T-helper 1 cell treated with Interleukin-12 subunit alpha and Interleukin-12 subunit beta and Interleukin-4 antibody, amounts not matched to agents 30 μg/mL and 1 μg/mL, for 36 hours (primary cell): ENCODE results near the gene PSMB5.

Experiments
- H3K27ac Mint-ChIP-seq: one replicate; pipeline ENCODE4 v1.8.0; 2021; ENCODE audit warnings: mild to moderate bottlenecking, mixed read lengths
- H3K27me3 Mint-ChIP-seq: one replicate; pipeline ENCODE4 v1.8.0; 2021; ENCODE audit warnings: low read depth, mixed read lengths
- H3K36me3 Mint-ChIP-seq: one replicate; pipeline ENCODE4 v1.8.0; 2021; ENCODE audit warnings: low read depth, mixed read lengths
- H3K4me1 Mint-ChIP-seq: one replicate; pipeline ENCODE4 v1.8.0; 2021; ENCODE audit warnings: low read depth, mixed read lengths
- H3K4me3 Mint-ChIP-seq: one replicate; pipeline ENCODE4 v1.8.0; 2021; ENCODE audit warnings: mild to moderate bottlenecking, moderate library complexity, mixed read lengths
- H3K9me3 Mint-ChIP-seq: one replicate; pipeline ENCODE4 v1.8.0; 2021; ENCODE audit warnings: mixed read lengths

The PSMB5 gene

DNA sequence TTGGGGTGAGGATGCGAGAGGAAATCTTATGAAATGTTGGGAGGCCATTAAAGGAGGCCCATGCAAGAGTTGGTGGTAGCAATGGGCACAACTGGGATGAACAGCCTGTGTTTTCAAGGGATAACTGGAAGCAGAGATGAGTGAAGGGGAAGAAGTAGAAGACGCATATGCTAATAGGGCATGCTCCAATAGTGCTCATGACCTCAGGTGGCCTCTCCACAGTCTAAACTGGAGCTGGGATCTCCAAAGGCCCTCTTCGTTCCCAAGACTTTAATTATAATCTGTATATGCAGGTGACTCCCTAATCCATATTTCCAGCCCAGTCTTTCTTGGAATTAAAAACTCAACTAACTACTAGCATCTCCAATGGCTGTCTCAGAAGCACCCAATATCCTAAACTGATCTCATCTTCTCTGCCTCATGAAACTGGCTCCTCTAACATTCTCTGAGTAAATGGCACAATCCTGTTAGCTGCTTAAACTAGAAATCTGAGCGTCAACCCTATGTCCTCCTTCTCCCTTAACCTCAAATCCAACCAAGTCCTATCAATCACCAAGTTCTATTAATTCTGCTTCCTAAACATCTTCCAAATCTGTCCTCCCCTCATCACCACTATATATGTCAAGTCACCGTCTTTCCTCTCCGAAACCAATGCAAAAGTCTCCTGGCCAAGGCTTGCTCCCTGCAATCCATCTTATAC is 49.6 kb downstream of the PSMB5 start:
- Mint-ChIP-seq H3K27ac (no peak overlapping the region), H3K36me3 (no peaks in the 10 kb centered on the region), H3K9me3 (no peaks in the 10 kb centered on the region), H3K27me3 (peaks cover 9% of the 10 kb centered on the region), H3K4me3 (no peak overlapping the region), H3K4me1 (peaks cover under 1% of the 10 kb centered on the region)

- H3K4me1 Mint-ChIP-seq, result peaks cover 5% of the 10 kb centered on the region
- H3K36me3 Mint-ChIP-seq, result no peaks in the 10 kb centered on the region
- no peaks in the 10 kb centered on the region for H3K9me3 Mint-ChIP-seq
- no peak within 1 kb of the TSS for H3K27ac Mint-ChIP-seq
- peaks cover 21% of the 10 kb centered on the region for H3K27me3 Mint-ChIP-seq
- H3K4me3 Mint-ChIP-seq, result no peak within 1 kb of the TSS
Observed at GRCh38 chr14:22982477-22983245, 52.0 kb downstream of the PSMB5 start, which contains the start of gene AJUBA. AJUBA (minus strand) TSS chr14:22982551; CDS start chr14:22982266, 285 bp downstream.

DNA sequence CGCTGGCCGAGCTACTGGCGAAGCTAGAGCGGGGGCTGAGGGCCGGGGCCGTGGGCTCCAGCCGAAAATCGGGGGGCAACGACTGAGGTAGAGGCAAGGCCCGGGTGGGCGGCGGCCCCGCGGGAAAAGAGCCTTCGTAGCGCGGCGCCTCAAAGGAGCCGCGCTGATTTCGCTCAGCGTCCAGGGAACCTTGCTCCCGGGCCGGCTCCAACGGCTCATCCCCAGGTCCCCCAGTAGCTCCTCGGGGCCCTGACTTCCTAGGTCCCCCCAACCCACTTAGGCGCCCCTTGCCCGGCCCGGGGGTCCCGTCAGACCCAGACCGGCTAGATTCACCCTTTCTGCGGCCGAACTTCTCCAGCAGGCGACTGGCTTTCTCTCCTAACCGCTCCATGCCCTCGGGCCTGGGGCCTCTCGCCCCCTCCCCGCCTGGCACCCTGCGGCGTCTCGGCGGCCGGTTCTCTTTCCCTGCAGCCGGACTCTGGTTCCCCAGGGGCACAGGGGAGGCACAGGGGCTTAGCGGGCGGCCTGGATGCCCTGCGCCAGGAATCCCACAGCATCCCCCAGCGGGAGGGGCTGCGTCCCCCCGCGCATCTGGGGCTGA is 52.7 kb downstream of the PSMB5 start:
- Mint-ChIP-seq H3K36me3 (no peaks in the 10 kb centered on the region), H3K4me3 (no peak overlapping the region), H3K4me1 (peaks cover 5% of the 10 kb centered on the region), H3K27ac (no peak overlapping the region), H3K9me3 (no peaks in the 10 kb centered on the region), H3K27me3 (peaks cover 27% of the 10 kb centered on the region)

DNA sequence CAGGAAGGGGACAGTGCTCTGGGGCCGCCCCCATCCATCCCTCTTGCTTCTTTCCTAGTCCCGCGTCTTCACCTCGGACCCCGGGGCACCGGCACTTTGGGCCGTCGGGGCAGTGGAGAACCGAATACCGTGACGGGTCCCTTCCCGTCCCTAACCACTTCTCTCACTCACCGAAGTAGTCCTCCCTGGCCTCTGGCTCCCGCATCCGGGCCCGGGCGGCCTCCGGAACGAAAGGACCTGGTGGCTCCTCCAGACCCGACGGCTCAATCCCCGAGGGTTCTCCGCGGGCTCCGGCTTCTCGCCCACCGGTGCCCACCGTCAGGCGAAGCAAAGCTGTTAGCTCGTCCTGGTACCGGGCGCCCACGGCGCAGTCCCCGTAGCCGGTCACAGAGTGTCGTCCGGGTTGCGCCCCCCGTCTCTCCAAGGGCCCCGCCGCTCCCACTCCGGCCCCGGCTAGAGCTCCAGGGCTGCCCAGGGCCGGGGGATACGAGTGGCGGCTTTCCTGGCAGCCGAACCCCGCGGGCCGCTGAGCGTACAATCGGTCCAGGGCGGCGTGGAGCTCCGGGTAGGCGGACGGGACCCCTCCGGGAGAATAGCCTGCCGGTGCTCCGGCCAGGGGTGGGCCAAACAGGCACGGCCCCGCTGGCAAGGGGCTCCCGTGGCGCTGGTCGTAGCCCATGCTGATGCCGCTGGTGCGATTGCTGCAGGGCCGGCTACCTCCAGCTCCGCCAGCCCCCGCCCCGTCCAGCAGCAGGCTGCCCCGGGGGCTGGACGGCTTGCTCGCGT is 53.4 kb downstream of the PSMB5 start:
- peaks cover 32% of the 10 kb centered on the region for H3K27me3 Mint-ChIP-seq
- no peaks in the 10 kb centered on the region for H3K36me3 Mint-ChIP-seq
- H3K9me3 Mint-ChIP-seq, result no peaks in the 10 kb centered on the region
- no peak overlapping the region for H3K27ac Mint-ChIP-seq
- peaks cover 5% of the 10 kb centered on the region for H3K4me1 Mint-ChIP-seq
- peak overlapping the region; percentile 28 for H3K4me3 Mint-ChIP-seq

GRCh38 chr14:22980672-22981089 is 54.0 kb downstream of the PSMB5 start:
- Mint-ChIP-seq H3K27ac (no peak overlapping the region), H3K9me3 (no peaks in the 10 kb centered on the region), H3K27me3 (peaks cover 28% of the 10 kb centered on the region), H3K4me3 (no peak overlapping the region), H3K4me1 (peaks cover 5% of the 10 kb centered on the region), H3K36me3 (no peaks in the 10 kb centered on the region)

- Mint-ChIP-seq H3K27ac (no peak overlapping the region), H3K4me3 (peak overlapping the region; percentile 38), H3K36me3 (no peaks in the 10 kb centered on the region), H3K27me3 (peaks cover 28% of the 10 kb centered on the region), H3K9me3 (no peaks in the 10 kb centered on the region), H3K4me1 (peaks cover 5% of the 10 kb centered on the region)
Observed at GRCh38 chr14:22979748-22980392, 54.8 kb downstream of the PSMB5 start.

DNA sequence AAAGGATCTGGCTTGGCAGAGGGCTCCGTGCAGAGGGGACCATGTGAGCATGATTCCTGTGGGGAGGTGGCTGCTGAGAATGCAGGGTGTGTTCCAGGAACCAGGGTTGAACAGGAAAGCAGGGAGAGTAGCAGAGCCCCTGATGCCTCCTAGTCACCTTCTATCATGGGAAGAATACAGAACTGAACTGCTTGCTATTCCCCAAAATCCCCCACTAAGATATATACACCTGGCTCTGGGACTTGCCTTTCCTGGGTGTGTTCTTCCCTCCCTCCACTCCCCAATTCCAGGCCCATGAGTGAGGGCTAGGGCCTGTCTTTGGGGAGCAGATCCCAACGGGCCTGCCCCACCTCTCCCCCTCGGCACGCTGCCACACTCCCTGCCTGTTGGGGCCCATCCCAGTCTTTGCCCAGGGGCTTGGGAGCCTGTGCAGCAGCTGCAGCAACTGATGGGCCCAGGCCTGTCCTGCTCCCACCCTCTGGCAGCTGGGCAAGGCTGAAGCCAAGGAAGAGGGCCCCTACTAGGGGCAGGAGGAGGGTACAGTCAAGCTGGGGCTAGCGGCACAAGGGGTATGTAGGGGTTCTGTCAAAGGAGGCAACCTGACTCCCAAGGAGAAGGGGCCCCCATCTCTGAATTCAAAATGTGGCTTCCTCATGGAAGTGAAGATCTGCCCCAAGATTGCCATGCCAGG is 55.6 kb downstream of the PSMB5 start:
- no peak overlapping the region for H3K4me3 Mint-ChIP-seq
- no peaks in the 10 kb centered on the region for H3K36me3 Mint-ChIP-seq
- H3K9me3 Mint-ChIP-seq, result no peaks in the 10 kb centered on the region
- peaks cover 28% of the 10 kb centered on the region for H3K27me3 Mint-ChIP-seq
- peaks cover 5% of the 10 kb centered on the region for H3K4me1 Mint-ChIP-seq
- H3K27ac Mint-ChIP-seq, result no peak overlapping the region

- Mint-ChIP-seq H3K27me3 (peaks cover 28% of the 10 kb centered on the region), H3K9me3 (no peaks in the 10 kb centered on the region), H3K36me3 (no peaks in the 10 kb centered on the region), H3K4me1 (peaks cover 5% of the 10 kb centered on the region), H3K4me3 (no peak overlapping the region), H3K27ac (no peak overlapping the region)
Observed at GRCh38 chr14:22978487-22978837, 56.2 kb downstream of the PSMB5 start.

GRCh38 chr14:22977684-22978486 is 56.8 kb downstream of the PSMB5 start:
- Mint-ChIP-seq H3K27me3 (peaks cover 28% of the 10 kb centered on the region), H3K36me3 (no peaks in the 10 kb centered on the region), H3K4me1 (peaks cover 5% of the 10 kb centered on the region), H3K9me3 (no peaks in the 10 kb centered on the region), H3K4me3 (no peak overlapping the region), H3K27ac (peak overlapping the region; percentile 45)

GRCh38 chr14:22977434-22977683 is 57.3 kb downstream of the PSMB5 start:
- H3K4me3 Mint-ChIP-seq, result no peak overlapping the region
- H3K4me1 Mint-ChIP-seq, result peaks cover 5% of the 10 kb centered on the region
- no peak overlapping the region for H3K27ac Mint-ChIP-seq
- no peaks in the 10 kb centered on the region for H3K9me3 Mint-ChIP-seq
- H3K27me3 Mint-ChIP-seq, result peaks cover 28% of the 10 kb centered on the region
- H3K36me3 Mint-ChIP-seq, result no peaks in the 10 kb centered on the region

- Mint-ChIP-seq H3K4me1 (peaks cover 5% of the 10 kb centered on the region), H3K36me3 (no peaks in the 10 kb centered on the region), H3K27ac (no peak overlapping the region), H3K27me3 (peaks cover 33% of the 10 kb centered on the region), H3K4me3 (no peak overlapping the region), H3K9me3 (no peaks in the 10 kb centered on the region)
Observed at GRCh38 chr14:22976620-22977433, 57.9 kb downstream of the PSMB5 start.
